Activated gamma-delta T cell (primary cell): ENCODE measurements around the gene HAP1.
"Not testable (repeated sequence)": the region's sequence is repeated elsewhere in the genome, so short reads cannot be mapped to it uniquely, and the experiment has no call there.

Experiments
- DNase-seq: peaks from one replicate; lab custom pipeline; 2025; lab: John Stamatoyannopoulos, UW
- total RNA-seq, 2 donors: gene quantifications; one replicate each; lab custom pipeline; 2026; lab: John Stamatoyannopoulos, UW

HAP1 gene
- total RNA-seq, result 0.05 to 0.31 reads per million in 2 donors

GRCh38 chr17:41734139-41734948, at the start of gene HAP1:
Gene HAP1, minus strand, starts transcription at chr17:41734643. Its CDS starts 9 bp downstream, at chr17:41734634.
- DNase-seq, result no peak

- no peak for DNase-seq
Observed at GRCh38 chr17:41782142-41782541, 47.7 kb upstream of the HAP1 start.

- DNase-seq, result no peak
Observed at GRCh38 chr17:41781404-41782110, 47.1 kb upstream of the HAP1 start.

- DNase-seq, result no peak
Observed at GRCh38 chr17:41779954-41780353, 45.5 kb upstream of the HAP1 start.

- DNase-seq, result no peak
Observed at GRCh38 chr17:41777574-41778188, 43.2 kb upstream of the HAP1 start.

GRCh38 chr17:41777157-41777573, 42.7 kb upstream of the HAP1 start:
- DNase-seq, result no peak

GRCh38 chr17:41776262-41776900, 41.9 kb upstream of the HAP1 start:
- DNase-seq, result not testable (repeated sequence)

- DNase-seq, result no peak
Observed at GRCh38 chr17:41775394-41776226, 41.2 kb upstream of the HAP1 start.

GRCh38 chr17:41773731-41774193, 39.3 kb upstream of the HAP1 start:
- DNase-seq, result no peak

- DNase-seq, result no peak
Observed at GRCh38 chr17:41773190-41773588, 38.7 kb upstream of the HAP1 start.

- no peak for DNase-seq
Observed at GRCh38 chr17:41772586-41773189, 38.2 kb upstream of the HAP1 start.

- no peak for DNase-seq
Observed at GRCh38 chr17:41772218-41772585, 37.8 kb upstream of the HAP1 start.

- no peak for DNase-seq
Observed at GRCh38 chr17:41771389-41772206, 37.2 kb upstream of the HAP1 start.

GRCh38 chr17:41769985-41770384, 35.5 kb upstream of the HAP1 start:
- DNase-seq, result no peak

GRCh38 chr17:41769346-41769862, 35.0 kb upstream of the HAP1 start:
- DNase-seq, result no peak

- DNase-seq, result no peak
Observed at GRCh38 chr17:41768682-41769288, 34.3 kb upstream of the HAP1 start.

GRCh38 chr17:41767324-41768042, 33.0 kb upstream of the HAP1 start:
- DNase-seq, result no peak

- DNase-seq, result no peak
Observed at GRCh38 chr17:41766135-41766534, 31.7 kb upstream of the HAP1 start.

- DNase-seq, result no peak
Observed at GRCh38 chr17:41763327-41763726, 28.9 kb upstream of the HAP1 start.
